HepG2 (cell line): ENCODE data around the gene TPGS1. TPM values are rescaled to one million over a fixed set of nuclear protein-coding genes. Genes with fewer than 3 reads are reported as not detected.
A peak's percentile ranks its signal among the peaks of the same experiment; 100 is the strongest.

Experiments
- ATAD3A ChIP-seq: sonication (generic); formaldehyde crosslinking; IDR thresholded peaks from 2 replicates; pipeline ENCODE4 v1.4.0; 2020; ENCODE audit warnings: missing genetic modification reagents
- HMG20B ChIP-seq: conservative IDR thresholded peaks from 2 replicates; pipeline ENCODE4 v1.6.1; 2016; ENCODE audit warnings: missing genetic modification reagents, missing compliant biosample characterization
- MLLT10 ChIP-seq: sonication (generic); formaldehyde crosslinking; IDR thresholded peaks from 2 replicates; pipeline ENCODE4 v1.4.0; 2020; ENCODE audit warnings: missing genetic modification reagents
- MTA1 ChIP-seq: sonication (generic); formaldehyde crosslinking; IDR thresholded peaks from 2 replicates; pipeline ENCODE4 v1.4.0; 2020; ENCODE audit warnings: missing genetic modification reagents, mild to moderate bottlenecking, borderline replicate concordance
- MYC ChIP-seq: sonication (generic); formaldehyde crosslinking; IDR thresholded peaks from 2 replicates; pipeline ENCODE4 v1.9.0; 2021; ENCODE audit warnings: missing genetic modification reagents, borderline replicate concordance
- POLR2A ChIP-seq, 2 experiments: IDR thresholded peaks; 2 replicates each; pipeline ENCODE4 v1.6.1; 2011; ENCODE audit warnings: low read depth in 2 of 2, low read length in 2 of 2, mild to moderate bottlenecking in 1 of 2, moderate library complexity in 1 of 2; ENCODE audit not compliant: insufficient read depth in 1 of 2
- PRMT3 ChIP-seq: sonication (generic); formaldehyde crosslinking; IDR thresholded peaks from 2 replicates; pipeline ENCODE4 v1.8.1; 2022; ENCODE audit warnings: low read depth, mild to moderate bottlenecking, moderate library complexity, missing genetic modification reagents, borderline replicate concordance
- SOX13 ChIP-seq, 3 experiments: fragments of 450-650 bp in 1 of 3; sonication (generic) in 1 of 3; formaldehyde crosslinking in 1 of 3; IDR thresholded peaks in 2 of 3; conservative IDR thresholded peaks in 1 of 3; 2 replicates each; pipeline versions ENCODE4 v1.5.0 to v1.6.1; 2016 to 2020; ENCODE audit warnings: antibody characterized with exemption in 1 of 3, mild to moderate bottlenecking in 1 of 3, missing compliant biosample characterization in 1 of 3, missing genetic modification reagents in 1 of 3, moderate library complexity in 1 of 3
- ZEB1 ChIP-seq: IDR thresholded peaks from 2 replicates; pipeline ENCODE4 v1.6.1; 2012; ENCODE audit warnings: mild to moderate bottlenecking, low read depth, inconsistent platforms; ENCODE audit not compliant: insufficient replicate concordance
- ZNF292 ChIP-seq: sonication (generic); formaldehyde crosslinking; IDR thresholded peaks from 2 replicates; pipeline ENCODE4 v1.8.1; 2022; ENCODE audit warnings: mild to moderate bottlenecking, low read depth, missing genetic modification reagents, borderline replicate concordance
- ZNF615 ChIP-seq: sonication (generic); formaldehyde crosslinking; IDR thresholded peaks from 2 replicates; pipeline ENCODE4 v1.5.0; 2020; ENCODE audit warnings: mild to moderate bottlenecking, missing genetic modification reagents, borderline replicate concordance
- polyA plus RNA-seq, 8 experiments: library from polyadenylated mRNA; depleted of rRNA in 3 of 8; stranded (reverse) in 7 of 8; unstranded in 1 of 8; fragments of >200 nt; fragmentation: Illumina TruSeq in 4 of 8; extraction: Trizol in 4 of 8; gene quantifications; 2 replicates each; pipeline versions ENCODE4 v1.2.1 to v1.2.3, GENCODE V29; 2011 to 2016; ENCODE audit warnings: low read depth in 4 of 8, missing spikeins in 1 of 8, mixed read lengths in 1 of 8; ENCODE audit not compliant: insufficient read depth in 1 of 8
- total RNA-seq, 5 experiments: library from RNA; depleted of rRNA; stranded (reverse); fragments of >200 nt; fragmentation: Illumina TruSeq; extraction: Trizol; gene quantifications; 2 replicates each; pipeline ENCODE4 v1.2.3, GENCODE V29; 2016; ENCODE audit warnings: low read depth in 1 of 5
- TF ChIP-seq, protein P1 (sequence below): sonication (generic); formaldehyde crosslinking; IDR thresholded peaks from 2 replicates; pipeline ENCODE4 v1.5.0; 2020; ENCODE audit warnings: mild to moderate bottlenecking, missing genetic modification reagents, borderline replicate concordance
- TF ChIP-seq, protein P2 (sequence below): sonication (generic); formaldehyde crosslinking; IDR thresholded peaks from 2 replicates; pipeline ENCODE4 v1.5.1; 2020; ENCODE audit warnings: missing genetic modification reagents, mild to moderate bottlenecking, borderline replicate concordance
- TF ChIP-seq, protein P3 (sequence below): sonication (generic); formaldehyde crosslinking; IDR thresholded peaks from 2 replicates; pipeline ENCODE4 v1.4.0; 2020; ENCODE audit warnings: missing genetic modification reagents; ENCODE audit errors: not compliant biosample characterization
- TF ChIP-seq, protein P4 (sequence below): sonication (generic); formaldehyde crosslinking; IDR thresholded peaks from 2 replicates; pipeline ENCODE4 v1.4.0; 2020; ENCODE audit warnings: mild to moderate bottlenecking, missing genetic modification reagents

The TPGS1 gene
- total and polyA plus RNA-seq, 2 of the 13 experiments (the other 11 are each of a cell fraction or from before 2014, with no cell fraction given): 1.1 to 6.2 TPM

DNA sequence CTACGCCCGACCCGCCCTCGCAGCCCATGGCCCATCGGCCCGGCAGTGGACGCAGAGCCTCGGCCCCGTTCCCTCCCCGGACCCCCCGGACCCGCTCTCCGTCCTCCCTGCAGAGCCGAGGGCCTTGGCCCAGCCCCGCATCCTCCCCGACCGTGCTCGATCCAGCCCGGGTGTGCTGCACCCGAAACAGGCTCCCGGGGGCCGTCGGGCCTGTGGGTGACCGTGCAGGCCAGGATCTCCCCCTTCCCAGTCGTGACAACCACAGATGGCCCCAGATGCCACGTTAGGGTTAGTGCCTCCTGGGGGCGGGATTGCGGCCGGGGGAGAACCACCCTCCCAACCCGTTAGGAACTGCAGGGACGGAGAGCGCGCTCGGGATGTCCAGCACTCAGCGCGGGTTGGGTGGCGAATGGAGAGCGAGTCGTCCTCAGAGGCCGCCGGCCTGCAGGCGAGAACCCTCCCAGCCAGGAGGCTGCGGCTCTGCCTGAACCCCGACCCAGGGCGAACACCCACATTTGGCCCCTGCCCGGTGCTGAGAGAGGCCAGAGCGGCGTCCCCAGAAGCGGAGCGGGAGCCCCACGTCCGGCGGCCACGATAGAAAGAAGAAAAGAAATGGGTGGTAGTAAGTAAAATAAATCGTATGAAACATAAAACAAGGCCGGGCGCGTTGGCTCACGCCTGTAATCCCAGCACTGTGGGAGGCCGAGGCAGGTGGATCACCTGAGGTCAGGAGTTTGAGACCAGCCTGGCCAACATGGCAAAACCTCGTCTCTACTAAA lies 17.7 kb upstream of the TPGS1 start (continued):
- TF ChIP-seq, protein P1, sequence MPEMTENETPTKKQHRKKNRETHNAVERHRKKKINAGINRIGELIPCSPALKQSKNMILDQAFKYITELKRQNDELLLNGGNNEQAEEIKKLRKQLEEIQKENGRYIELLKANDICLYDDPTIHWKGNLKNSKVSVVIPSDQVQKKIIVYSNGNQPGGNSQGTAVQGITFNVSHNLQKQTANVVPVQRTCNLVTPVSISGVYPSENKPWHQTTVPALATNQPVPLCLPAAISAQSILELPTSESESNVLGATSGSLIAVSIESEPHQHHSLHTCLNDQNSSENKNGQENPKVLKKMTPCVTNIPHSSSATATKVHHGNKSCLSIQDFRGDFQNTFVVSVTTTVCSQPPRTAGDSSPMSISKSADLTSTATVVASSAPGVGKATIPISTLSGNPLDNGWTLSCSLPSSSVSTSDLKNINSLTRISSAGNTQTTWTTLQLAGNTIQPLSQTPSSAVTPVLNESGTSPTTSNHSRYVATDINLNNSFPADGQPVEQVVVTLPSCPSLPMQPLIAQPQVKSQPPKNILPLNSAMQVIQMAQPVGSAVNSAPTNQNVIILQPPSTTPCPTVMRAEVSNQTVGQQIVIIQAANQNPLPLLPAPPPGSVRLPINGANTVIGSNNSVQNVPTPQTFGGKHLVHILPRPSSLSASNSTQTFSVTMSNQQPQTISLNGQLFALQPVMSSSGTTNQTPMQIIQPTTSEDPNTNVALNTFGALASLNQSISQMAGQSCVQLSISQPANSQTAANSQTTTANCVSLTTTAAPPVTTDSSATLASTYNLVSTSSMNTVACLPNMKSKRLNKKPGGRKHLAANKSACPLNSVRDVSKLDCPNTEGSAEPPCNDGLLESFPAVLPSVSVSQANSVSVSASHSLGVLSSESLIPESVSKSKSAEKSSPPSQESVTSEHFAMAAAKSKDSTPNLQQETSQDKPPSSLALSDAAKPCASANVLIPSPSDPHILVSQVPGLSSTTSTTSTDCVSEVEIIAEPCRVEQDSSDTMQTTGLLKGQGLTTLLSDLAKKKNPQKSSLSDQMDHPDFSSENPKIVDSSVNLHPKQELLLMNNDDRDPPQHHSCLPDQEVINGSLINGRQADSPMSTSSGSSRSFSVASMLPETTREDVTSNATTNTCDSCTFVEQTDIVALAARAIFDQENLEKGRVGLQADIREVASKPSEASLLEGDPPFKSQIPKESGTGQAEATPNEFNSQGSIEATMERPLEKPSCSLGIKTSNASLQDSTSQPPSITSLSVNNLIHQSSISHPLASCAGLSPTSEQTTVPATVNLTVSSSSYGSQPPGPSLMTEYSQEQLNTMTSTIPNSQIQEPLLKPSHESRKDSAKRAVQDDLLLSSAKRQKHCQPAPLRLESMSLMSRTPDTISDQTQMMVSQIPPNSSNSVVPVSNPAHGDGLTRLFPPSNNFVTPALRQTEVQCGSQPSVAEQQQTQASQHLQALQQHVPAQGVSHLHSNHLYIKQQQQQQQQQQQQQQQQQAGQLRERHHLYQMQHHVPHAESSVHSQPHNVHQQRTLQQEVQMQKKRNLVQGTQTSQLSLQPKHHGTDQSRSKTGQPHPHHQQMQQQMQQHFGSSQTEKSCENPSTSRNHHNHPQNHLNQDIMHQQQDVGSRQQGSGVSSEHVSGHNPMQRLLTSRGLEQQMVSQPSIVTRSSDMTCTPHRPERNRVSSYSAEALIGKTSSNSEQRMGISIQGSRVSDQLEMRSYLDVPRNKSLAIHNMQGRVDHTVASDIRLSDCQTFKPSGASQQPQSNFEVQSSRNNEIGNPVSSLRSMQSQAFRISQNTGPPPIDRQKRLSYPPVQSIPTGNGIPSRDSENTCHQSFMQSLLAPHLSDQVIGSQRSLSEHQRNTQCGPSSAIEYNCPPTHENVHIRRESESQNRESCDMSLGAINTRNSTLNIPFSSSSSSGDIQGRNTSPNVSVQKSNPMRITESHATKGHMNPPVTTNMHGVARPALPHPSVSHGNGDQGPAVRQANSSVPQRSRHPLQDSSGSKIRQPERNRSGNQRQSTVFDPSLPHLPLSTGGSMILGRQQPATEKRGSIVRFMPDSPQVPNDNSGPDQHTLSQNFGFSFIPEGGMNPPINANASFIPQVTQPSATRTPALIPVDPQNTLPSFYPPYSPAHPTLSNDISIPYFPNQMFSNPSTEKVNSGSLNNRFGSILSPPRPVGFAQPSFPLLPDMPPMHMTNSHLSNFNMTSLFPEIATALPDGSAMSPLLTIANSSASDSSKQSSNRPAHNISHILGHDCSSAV (CRISPR knock-in tag): no peak
- TF ChIP-seq, protein P2, sequence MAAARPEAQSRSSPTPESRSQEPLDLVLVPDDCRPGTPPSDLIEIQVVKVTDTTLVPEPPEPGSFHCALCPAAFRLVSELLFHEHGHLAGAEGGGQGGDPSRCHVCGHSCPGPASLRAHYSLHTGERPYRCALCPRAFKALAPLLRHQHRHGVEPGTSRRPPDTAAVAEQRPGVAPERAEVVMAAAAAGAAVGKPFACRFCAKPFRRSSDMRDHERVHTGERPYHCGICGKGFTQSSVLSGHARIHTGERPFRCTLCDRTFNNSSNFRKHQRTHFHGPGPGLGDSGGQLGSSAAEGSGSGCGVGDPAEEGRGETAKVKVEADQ: no peak
- TF ChIP-seq ATAD3A (CRISPR knock-in tag) (no peak), HMG20B (CRISPR knock-in tag) (no peak), MLLT10 (CRISPR knock-in tag) (peak; percentile 80; the same call in 1 of the 2 replicates), ZEB1 (no peak), ZNF615 (CRISPR knock-in tag) (0 out of 2 replicates have a peak, but pooled peaks have one; percentile 88), MYC (CRISPR knock-in tag) (no peak), POLR2A (IDR thresholded peaks at IDR 0.05; ENCODE audit: insufficient read depth in 1 of 2, low read depth in 2 of 2, low read length in 2 of 2) (no peak), PRMT3 (no peak), MTA1 (0 out of 2 replicates have a peak, but pooled peaks have one; percentile 20), SOX13 (IDR thresholded peaks at IDR 0.05) (no peak), SOX13 (CRISPR knock-in tag; conservative IDR thresholded peaks at IDR 0.05 in 1 of 2, IDR thresholded peaks at IDR 0.05 in 1 of 2) (no peak), ZNF292 (CRISPR knock-in tag) (peak; percentile 38; the same call in 1 of the 2 replicates)
- TF ChIP-seq, protein P3, sequence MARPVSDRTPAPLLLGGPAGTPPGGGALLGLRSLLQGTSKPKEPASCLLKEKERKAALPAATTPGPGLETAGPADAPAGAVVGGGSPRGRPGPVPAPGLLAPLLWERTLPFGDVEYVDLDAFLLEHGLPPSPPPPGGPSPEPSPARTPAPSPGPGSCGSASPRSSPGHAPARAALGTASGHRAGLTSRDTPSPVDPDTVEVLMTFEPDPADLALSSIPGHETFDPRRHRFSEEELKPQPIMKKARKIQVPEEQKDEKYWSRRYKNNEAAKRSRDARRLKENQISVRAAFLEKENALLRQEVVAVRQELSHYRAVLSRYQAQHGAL (CRISPR knock-in tag): no peak
- TF ChIP-seq, protein P4, sequence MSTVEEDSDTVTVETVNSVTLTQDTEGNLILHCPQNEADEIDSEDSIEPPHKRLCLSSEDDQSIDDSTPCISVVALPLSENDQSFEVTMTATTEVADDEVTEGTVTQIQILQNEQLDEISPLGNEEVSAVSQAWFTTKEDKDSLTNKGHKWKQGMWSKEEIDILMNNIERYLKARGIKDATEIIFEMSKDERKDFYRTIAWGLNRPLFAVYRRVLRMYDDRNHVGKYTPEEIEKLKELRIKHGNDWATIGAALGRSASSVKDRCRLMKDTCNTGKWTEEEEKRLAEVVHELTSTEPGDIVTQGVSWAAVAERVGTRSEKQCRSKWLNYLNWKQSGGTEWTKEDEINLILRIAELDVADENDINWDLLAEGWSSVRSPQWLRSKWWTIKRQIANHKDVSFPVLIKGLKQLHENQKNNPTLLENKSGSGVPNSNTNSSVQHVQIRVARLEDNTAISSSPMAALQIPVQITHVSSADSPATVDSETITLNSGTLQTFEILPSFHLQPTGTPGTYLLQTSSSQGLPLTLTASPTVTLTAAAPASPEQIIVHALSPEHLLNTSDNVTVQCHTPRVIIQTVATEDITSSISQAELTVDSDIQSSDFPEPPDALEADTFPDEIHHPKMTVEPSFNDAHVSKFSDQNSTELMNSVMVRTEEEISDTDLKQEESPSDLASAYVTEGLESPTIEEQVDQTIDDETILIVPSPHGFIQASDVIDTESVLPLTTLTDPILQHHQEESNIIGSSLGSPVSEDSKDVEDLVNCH (CRISPR knock-in tag): 0 out of 2 replicates have a peak, but pooled peaks have one; percentile 24
